Activated T-helper 1 cell treated with anti-CD3 and anti-CD28 coated beads, Interleukin-12 subunit alpha, Interleukin-12 subunit beta, Interleukin-2, Interleukin-4 antibody, amounts not matched to agents 30 ng/mL and 10 ng/mL and 1 ng/mL, durations not matched to agents 14 hours and 24 hours and 36 hours (primary cell): Measurements from ENCODE around the gene LACRT. TPM values are rescaled to one million over a fixed set of nuclear protein-coding genes. Genes with fewer than 3 reads are reported as not detected.
"Not testable (repeated sequence)": the region's sequence is repeated elsewhere in the genome, so short reads cannot be mapped to it uniquely, and the experiment has no call there.

Experiments used
- DNase-seq: peaks from one replicate; pipeline ENCODE4 v3.0.0; 2021; ENCODE audit warnings: low spot score
- H3K27ac Mint-ChIP-seq: one replicate; pipeline ENCODE4 v1.8.0; 2021; ENCODE audit warnings: mild to moderate bottlenecking, mixed read lengths
- H3K27me3 Mint-ChIP-seq: one replicate; pipeline ENCODE4 v1.8.0; 2022; ENCODE audit warnings: mild to moderate bottlenecking, moderate library complexity, mixed read lengths; ENCODE audit not compliant: insufficient read depth
- H3K36me3 Mint-ChIP-seq: one replicate; pipeline ENCODE4 v1.8.0; 2021; ENCODE audit warnings: low read depth, mixed read lengths
- H3K4me1 Mint-ChIP-seq: one replicate; pipeline ENCODE4 v1.8.0; 2021; ENCODE audit warnings: low read depth, mixed read lengths
- H3K4me3 Mint-ChIP-seq: one replicate; pipeline ENCODE4 v1.8.0; 2021; ENCODE audit warnings: mild to moderate bottlenecking, moderate library complexity, mixed read lengths
- H3K9me3 Mint-ChIP-seq: one replicate; pipeline ENCODE4 v1.8.0; 2021; ENCODE audit warnings: mixed read lengths
- intact Hi-C: fragments of 100-400 bp; cut with micrococcal nuclease; formaldehyde crosslinking; loops from one replicate; pipeline ENCODE4 v1.15.1; 2024
- total RNA-seq: library from RNA; stranded (reverse); gene quantifications from 2 replicates; pipeline ENCODE4 v1.2.3, GENCODE V29; 2022

Gene LACRT
- total RNA-seq: not detected in 2 replicates

- H3K27ac Mint-ChIP-seq: no peak within 1 kb of the TSS
- H3K27me3 Mint-ChIP-seq: peaks cover 3% of the 10 kb centered on the region
- H3K36me3 Mint-ChIP-seq: no peaks in the 10 kb centered on the region
- peaks cover 5% of the 10 kb centered on the region for H3K9me3 Mint-ChIP-seq
- intact Hi-C loops: no loop called here
- DNase-seq: no peak
- no peaks in the 10 kb centered on the region for H3K4me1 Mint-ChIP-seq
- no peak within 1 kb of the TSS for H3K4me3 Mint-ChIP-seq
These were observed at the start of gene LACRT for GRCh38 chr12:54634795-54635194. TSS of gene LACRT (minus strand) at chr12:54634895. CDS start at chr12:54634841, 54 bp downstream.

- Mint-ChIP-seq H3K4me3 (no peak overlapping the region), H3K36me3 (no peaks in the 10 kb centered on the region), H3K9me3 (no peaks in the 10 kb centered on the region), H3K4me1 (no peaks in the 10 kb centered on the region), H3K27ac (no peak overlapping the region), H3K27me3 (peaks cover 17% of the 10 kb centered on the region)
- intact Hi-C loops: no loop called here
- DNase-seq: no peak
These were observed 48.7 kb upstream of the LACRT start for GRCh38 chr12:54683398-54683797.

GRCh38 chr12:54682674-54683073 lies 48.0 kb upstream of the LACRT start:
- intact Hi-C loops: no loop called here
- no peaks in the 10 kb centered on the region for H3K36me3 Mint-ChIP-seq

GRCh38 chr12:54680374-54680773 lies 45.7 kb upstream of the LACRT start:
- Mint-ChIP-seq H3K27me3 (peaks cover 23% of the 10 kb centered on the region), H3K27ac (no peak overlapping the region), H3K4me3 (no peak overlapping the region), H3K9me3 (no peaks in the 10 kb centered on the region), H3K36me3 (no peaks in the 10 kb centered on the region), H3K4me1 (no peaks in the 10 kb centered on the region)
- intact Hi-C loops: no loop called here
- no peak for DNase-seq

More at GRCh38 chr12:54682674-54683073, 48.0 kb upstream of the LACRT start:
- no peaks in the 10 kb centered on the region for H3K9me3 Mint-ChIP-seq
- no peak overlapping the region for H3K4me3 Mint-ChIP-seq
- DNase-seq: no peak
- H3K4me1 Mint-ChIP-seq: no peaks in the 10 kb centered on the region
- H3K27ac Mint-ChIP-seq: no peak overlapping the region
- H3K27me3 Mint-ChIP-seq: peaks cover 22% of the 10 kb centered on the region

GRCh38 chr12:54678131-54678530 lies 43.4 kb upstream of the LACRT start:
- no peak overlapping the region for H3K4me3 Mint-ChIP-seq
- intact Hi-C loops: no loop called here
- no peak overlapping the region for H3K27ac Mint-ChIP-seq
- H3K4me1 Mint-ChIP-seq: no peaks in the 10 kb centered on the region
- H3K36me3 Mint-ChIP-seq: no peaks in the 10 kb centered on the region
- no peak for DNase-seq
- H3K9me3 Mint-ChIP-seq: no peaks in the 10 kb centered on the region
- peaks cover 16% of the 10 kb centered on the region for H3K27me3 Mint-ChIP-seq

- no peaks in the 10 kb centered on the region for H3K4me1 Mint-ChIP-seq
- peaks cover 30% of the 10 kb centered on the region for H3K27me3 Mint-ChIP-seq
- H3K27ac Mint-ChIP-seq: no peak overlapping the region
- intact Hi-C loops: no loop called here
- no peak for DNase-seq
- no peak overlapping the region for H3K4me3 Mint-ChIP-seq
- no peaks in the 10 kb centered on the region for H3K36me3 Mint-ChIP-seq
- H3K9me3 Mint-ChIP-seq: no peaks in the 10 kb centered on the region
These were observed 33.2 kb upstream of the LACRT start for GRCh38 chr12:54667945-54668344.

GRCh38 chr12:54666008-54666407 lies 31.3 kb upstream of the LACRT start:
- intact Hi-C loops: no loop called here
- H3K27me3 Mint-ChIP-seq: peaks cover 25% of the 10 kb centered on the region
- DNase-seq: no peak
- no peaks in the 10 kb centered on the region for H3K9me3 Mint-ChIP-seq
- no peak overlapping the region for H3K4me3 Mint-ChIP-seq
- no peak overlapping the region for H3K27ac Mint-ChIP-seq
- no peaks in the 10 kb centered on the region for H3K36me3 Mint-ChIP-seq
- no peaks in the 10 kb centered on the region for H3K4me1 Mint-ChIP-seq

- not testable (repeated sequence) for H3K4me1 Mint-ChIP-seq, H3K4me3 Mint-ChIP-seq, H3K36me3 Mint-ChIP-seq
These were observed 30.4 kb upstream of the LACRT start for GRCh38 chr12:54665022-54665635.

GRCh38 chr12:54663603-54664002 lies 28.9 kb upstream of the LACRT start:
- peaks cover 19% of the 10 kb centered on the region for H3K27me3 Mint-ChIP-seq
- no peak overlapping the region for H3K27ac Mint-ChIP-seq
- no peaks in the 10 kb centered on the region for H3K9me3 Mint-ChIP-seq
- intact Hi-C loops: no loop called here
- H3K36me3 Mint-ChIP-seq: no peaks in the 10 kb centered on the region
- H3K4me1 Mint-ChIP-seq: no peaks in the 10 kb centered on the region
- no peak for DNase-seq
- no peak overlapping the region for H3K4me3 Mint-ChIP-seq

More at GRCh38 chr12:54665022-54665635, 30.4 kb upstream of the LACRT start:
- H3K9me3 Mint-ChIP-seq, intact Hi-C loops, H3K27ac Mint-ChIP-seq, DNase-seq: not testable (repeated sequence)
- peaks cover 22% of the 10 kb centered on the region for H3K27me3 Mint-ChIP-seq

GRCh38 chr12:54662026-54662425 lies 27.3 kb upstream of the LACRT start:
- Mint-ChIP-seq H3K4me1 (no peaks in the 10 kb centered on the region), H3K27ac (no peak overlapping the region), H3K9me3 (no peaks in the 10 kb centered on the region), H3K4me3 (no peak overlapping the region), H3K36me3 (no peaks in the 10 kb centered on the region), H3K27me3 (peaks cover 14% of the 10 kb centered on the region)
- intact Hi-C loops: no loop called here
- no peak for DNase-seq

- H3K4me1 Mint-ChIP-seq: no peaks in the 10 kb centered on the region
- no peaks in the 10 kb centered on the region for H3K9me3 Mint-ChIP-seq
- DNase-seq: no peak
- H3K27ac Mint-ChIP-seq: no peak overlapping the region
- intact Hi-C loops: no loop called here
- no peaks in the 10 kb centered on the region for H3K36me3 Mint-ChIP-seq
- no peak overlapping the region for H3K4me3 Mint-ChIP-seq
- peaks cover 9% of the 10 kb centered on the region for H3K27me3 Mint-ChIP-seq
These were observed 26.4 kb upstream of the LACRT start for GRCh38 chr12:54661048-54661447.

GRCh38 chr12:54660320-54660962 lies 25.7 kb upstream of the LACRT start:
- Mint-ChIP-seq H3K4me1 (no peaks in the 10 kb centered on the region), H3K9me3 (no peaks in the 10 kb centered on the region), H3K4me3 (no peak overlapping the region), H3K36me3 (no peaks in the 10 kb centered on the region), H3K27ac (no peak overlapping the region), H3K27me3 (peaks cover 8% of the 10 kb centered on the region)
- DNase-seq: no peak
- intact Hi-C loops: no loop called here

- no peaks in the 10 kb centered on the region for H3K4me1 Mint-ChIP-seq
- no peaks in the 10 kb centered on the region for H3K36me3 Mint-ChIP-seq
- intact Hi-C loops: no loop called here
- H3K27ac Mint-ChIP-seq: no peak overlapping the region
- peaks cover 14% of the 10 kb centered on the region for H3K27me3 Mint-ChIP-seq
- no peaks in the 10 kb centered on the region for H3K9me3 Mint-ChIP-seq
- DNase-seq: peak; percentile 16
- no peak overlapping the region for H3K4me3 Mint-ChIP-seq
These were observed 23.9 kb upstream of the LACRT start for GRCh38 chr12:54658306-54659264.
